ENCODE data around the gene RICTOR.

Gene RICTOR

DNA sequence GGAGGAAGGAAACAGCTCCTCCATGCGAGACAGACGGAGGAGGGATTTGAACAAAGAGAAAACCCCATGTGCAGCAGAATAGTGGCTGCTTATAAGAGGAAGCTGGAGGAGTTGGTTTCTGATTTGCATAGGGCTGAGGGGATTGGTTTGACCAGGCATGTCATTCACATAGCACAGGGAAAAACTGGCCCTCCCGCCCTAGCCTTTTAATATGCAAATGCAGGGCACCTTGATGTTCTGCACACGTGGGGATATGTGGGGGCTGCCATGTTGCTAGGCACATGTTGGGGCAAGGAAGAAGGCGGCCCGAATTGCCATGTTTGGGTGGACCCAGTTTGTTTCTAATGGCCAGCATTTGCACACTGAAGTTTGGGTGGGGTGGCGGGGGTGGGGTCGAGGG is 186.2 kb downstream of the RICTOR start:
- no peak for DNase-seq (ENCODE audit: low read depth)

Measured in activated T-helper 1 cell treated with Interleukin-2 at 50 U/mL for 16 hours (primary cell).